Mesendoderm (in vitro differentiated cells): ENCODE measurements around the gene NUP37.
"Not testable (repeated sequence)": the region's sequence is repeated elsewhere in the genome, so short reads cannot be mapped to it uniquely, and the experiment has no call there.

Source experiments
- DNase-seq: peaks from one replicate; pipeline ENCODE4 v3.0.0; 2013
- H2AK5ac ChIP-seq: 2 replicates; pipeline ENCODE4 v1.6.1; 2013; ENCODE audit warnings: low read length, inconsistent platforms
- H2BK120ac ChIP-seq: 2 replicates; pipeline ENCODE4 v1.6.1; 2013; ENCODE audit warnings: low read depth, mild to moderate bottlenecking, low read length, moderate library complexity, mixed read lengths
- H2BK15ac ChIP-seq: replicated peaks from 2 replicates; pipeline ENCODE4 v1.6.1; 2013; ENCODE audit warnings: low read depth, mild to moderate bottlenecking, moderate library complexity
- H2BK5ac ChIP-seq: 2 replicates; pipeline ENCODE4 v1.6.1; 2013; ENCODE audit warnings: low read length, inconsistent platforms
- H3K18ac ChIP-seq: 2 replicates; pipeline ENCODE4 v1.6.1; 2013; ENCODE audit warnings: mild to moderate bottlenecking, low read length, mixed read lengths
- H3K23ac ChIP-seq: one replicate; pipeline ENCODE4 v1.6.1; 2013; ENCODE audit warnings: low read length
- H3K27ac ChIP-seq: 2 replicates; pipeline ENCODE4 v1.5.1; 2013; ENCODE audit warnings: low read depth, mild to moderate bottlenecking, inconsistent platforms, low read length, moderate library complexity
- H3K27me3 ChIP-seq: 2 replicates; pipeline ENCODE4 v1.6.1; 2013; ENCODE audit warnings: low read length, control low read depth, mild to moderate bottlenecking, inconsistent platforms; ENCODE audit not compliant: insufficient read depth, poor library complexity
- H3K36me3 ChIP-seq: 2 replicates; pipeline ENCODE4 v1.6.1; 2013; ENCODE audit warnings: low read length, inconsistent platforms; ENCODE audit not compliant: control insufficient read depth, insufficient read depth
- H3K4ac ChIP-seq: one replicate; pipeline ENCODE4 v1.6.1; 2013; ENCODE audit warnings: low read depth, mild to moderate bottlenecking, low read length, moderate library complexity
- H3K4me1 ChIP-seq: 2 replicates; pipeline ENCODE4 v1.6.1; 2013; ENCODE audit warnings: low read depth, low read length, inconsistent platforms; ENCODE audit not compliant: control insufficient read depth
- H3K4me2 ChIP-seq: 2 replicates; pipeline ENCODE4 v1.6.1; 2013; ENCODE audit warnings: low read length
- H3K4me3 ChIP-seq: 2 replicates; pipeline ENCODE4 v1.5.1; 2013; ENCODE audit warnings: mild to moderate bottlenecking, low read length
- H3K56ac ChIP-seq: one replicate; pipeline ENCODE4 v1.6.1; 2013; ENCODE audit warnings: low read length
- H3K79me1 ChIP-seq: 2 replicates; pipeline ENCODE4 v1.6.1; 2013; ENCODE audit warnings: low read length, inconsistent platforms
- H3K79me2 ChIP-seq: 2 replicates; pipeline ENCODE4 v1.6.1; 2013; ENCODE audit warnings: mild to moderate bottlenecking, low read length; ENCODE audit not compliant: control insufficient read depth, insufficient read depth
- H3K9ac ChIP-seq: 2 replicates; pipeline ENCODE4 v1.6.1; 2013; ENCODE audit warnings: low read length, inconsistent platforms
- H4K5ac ChIP-seq: one replicate; pipeline ENCODE4 v1.6.1; 2013; ENCODE audit warnings: low read length
- H4K8ac ChIP-seq: one replicate; pipeline ENCODE4 v1.6.1; 2013; ENCODE audit warnings: low read depth, mild to moderate bottlenecking, control low read depth, low read length, moderate library complexity
- WGBS: extraction: QIAGEN DNeasy Blood & Tissue Kit; methylation state at CpG from one replicate; pipeline ENCODE4 v1.1.7; 2013; ENCODE audit warnings: low lambda C conversion rate, missing lambda C conversion rate; ENCODE audit not compliant: insufficient coverage; ENCODE audit errors: extremely low coverage; 5-methylcytosine and 5-hydroxymethylcytosine counted together

Gene NUP37

GRCh38 chr12:102107970-102108369, 11.9 kb downstream of the NUP37 start:
- no peak overlapping the region for H2AK5ac ChIP-seq
- H3K4me3 ChIP-seq = no peak overlapping the region
- WGBS = no CpG with 5 or more reads among the region's 1 CpG
- H2BK5ac ChIP-seq = no peak overlapping the region
- no peak overlapping the region for H3K4ac ChIP-seq
- H2BK15ac ChIP-seq = no peak overlapping the region
- no peaks in the 10 kb centered on the region for H3K4me1 ChIP-seq
- no peak overlapping the region for H3K27ac ChIP-seq
- no peak overlapping the region for H4K8ac ChIP-seq
- no peak overlapping the region for H2BK120ac ChIP-seq
- no peak overlapping the region for H3K4me2 ChIP-seq
- H3K36me3 ChIP-seq = peaks cover 1% of the 10 kb centered on the region
- no peak overlapping the region for H3K9ac ChIP-seq
- no peak overlapping the region for H3K18ac ChIP-seq
- H3K79me1 ChIP-seq = no peaks in the 10 kb centered on the region
- no peak overlapping the region for H4K5ac ChIP-seq
- H3K56ac ChIP-seq = no peak overlapping the region
- H3K23ac ChIP-seq = no peak overlapping the region
- DNase-seq = no peak
- H3K79me2 ChIP-seq = no peaks in the 10 kb centered on the region
- H3K27me3 ChIP-seq = no peaks in the 10 kb centered on the region

DNA sequence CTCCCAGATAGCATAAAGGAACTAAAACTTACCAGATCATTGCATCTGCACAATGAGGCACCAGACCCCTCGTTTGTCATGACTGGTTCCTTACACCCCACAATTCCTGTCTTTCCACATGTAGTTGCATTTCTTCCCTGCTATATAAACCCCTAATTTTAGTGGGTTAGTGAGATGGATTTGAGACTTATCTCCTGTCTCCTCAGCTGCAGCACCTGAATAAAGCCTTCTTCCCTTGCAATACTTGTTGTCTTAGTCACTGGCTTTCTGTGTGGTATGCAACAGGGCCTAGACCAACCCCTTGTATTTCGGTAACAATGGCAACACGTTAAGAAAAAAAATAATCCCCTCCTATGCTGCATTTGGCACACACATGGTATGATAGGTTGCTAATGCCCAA, 13.0 kb downstream of the NUP37 start:
- Histone ChIP-seq H2BK15ac (no peak overlapping the region), H3K27ac (no peak overlapping the region), H3K27me3 (no peaks in the 10 kb centered on the region), H4K8ac (no peak overlapping the region), H3K4ac (no peak overlapping the region), H4K5ac (no peak overlapping the region), H2BK120ac (no peak overlapping the region), H3K36me3 (peaks cover 1% of the 10 kb centered on the region), H3K4me3 (no peak overlapping the region), H3K23ac (no peak overlapping the region), H2AK5ac (no peak overlapping the region), H3K4me2 (no peak overlapping the region), H3K18ac (no peak overlapping the region), H2BK5ac (no peak overlapping the region), H3K4me1 (no peaks in the 10 kb centered on the region), H3K9ac (no peak overlapping the region), H3K56ac (no peak overlapping the region), H3K79me1 (no peaks in the 10 kb centered on the region), H3K79me2 (no peaks in the 10 kb centered on the region)
- DNase-seq = peak; percentile 12
- WGBS = no CpG with 5 or more reads among the region's 3 CpGs

GRCh38 chr12:102096855-102097254, 23.1 kb downstream of the NUP37 start:
- DNase-seq = no peak
- Histone ChIP-seq H3K4me1 (no peaks in the 10 kb centered on the region), H3K27ac (no peak overlapping the region), H3K23ac (no peak overlapping the region), H2AK5ac (no peak overlapping the region), H3K79me2 (no peaks in the 10 kb centered on the region), H4K8ac (no peak overlapping the region), H3K4me2 (no peak overlapping the region), H4K5ac (no peak overlapping the region), H3K18ac (no peak overlapping the region), H3K4me3 (no peak overlapping the region), H3K9ac (no peak overlapping the region), H2BK15ac (no peak overlapping the region), H3K27me3 (no peaks in the 10 kb centered on the region), H3K79me1 (no peaks in the 10 kb centered on the region), H3K36me3 (no peaks in the 10 kb centered on the region), H3K4ac (no peak overlapping the region), H3K56ac (no peak overlapping the region), H2BK120ac (no peak overlapping the region), H2BK5ac (no peak overlapping the region)
- WGBS = no CpG with 5 or more reads among the region's 3 CpGs

DNA sequence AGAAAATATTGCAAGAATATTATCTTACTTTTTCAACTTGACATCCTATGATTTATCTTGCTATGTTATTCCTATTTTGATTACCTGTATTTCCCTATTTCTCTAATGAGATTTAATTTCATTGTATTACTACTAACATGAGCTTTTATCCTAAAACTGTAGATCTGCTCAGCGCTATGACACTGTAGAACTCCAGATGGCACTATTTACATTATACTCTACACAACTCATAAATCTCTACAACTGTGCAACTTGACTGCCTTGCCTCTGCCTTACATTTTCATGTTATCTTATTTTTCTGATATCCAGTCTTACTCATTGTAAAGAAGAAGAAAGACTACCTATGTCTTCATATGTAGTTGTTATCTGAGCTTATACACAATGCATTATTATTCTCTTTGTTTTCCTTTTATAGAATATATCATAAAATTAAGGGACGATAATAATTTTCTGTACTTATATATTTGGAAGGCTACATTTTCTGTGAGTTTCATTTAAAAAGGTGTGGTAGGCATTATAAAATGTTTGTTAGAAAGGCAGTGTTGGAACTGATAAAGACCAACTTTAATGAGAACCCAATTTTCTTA, 24.1 kb downstream of the NUP37 start:
- H3K4me2 ChIP-seq = no peak overlapping the region

GRCh38 chr12:102093319-102093718, 26.6 kb downstream of the NUP37 start:
- Histone ChIP-seq H3K4me3 (no peak overlapping the region), H3K4me1 (no peaks in the 10 kb centered on the region), H3K9ac (no peak overlapping the region), H4K5ac (no peak overlapping the region), H3K18ac (no peak overlapping the region), H3K79me2 (no peaks in the 10 kb centered on the region), H3K79me1 (no peaks in the 10 kb centered on the region), H3K4me2 (no peak overlapping the region), H3K56ac (no peak overlapping the region), H3K23ac (no peak overlapping the region), H4K8ac (no peak overlapping the region), H3K4ac (no peak overlapping the region), H2BK15ac (no peak overlapping the region), H2BK120ac (no peak overlapping the region), H3K27me3 (no peaks in the 10 kb centered on the region), H2AK5ac (no peak overlapping the region), H3K27ac (no peak overlapping the region), H2BK5ac (no peak overlapping the region), H3K36me3 (no peaks in the 10 kb centered on the region)
- DNase-seq = no peak

More for the DNA sequence above, 24.1 kb downstream of the NUP37 start:
- no CpG with 5 or more reads among the region's 2 CpGs for WGBS
- H2BK15ac ChIP-seq = no peak overlapping the region
- no peak overlapping the region for H3K18ac ChIP-seq
- H3K36me3 ChIP-seq = no peaks in the 10 kb centered on the region
- no peak overlapping the region for H3K4me3 ChIP-seq
- peak; percentile 14 for DNase-seq
- H2AK5ac ChIP-seq = no peak overlapping the region
- no peak overlapping the region for H3K9ac ChIP-seq
- H4K5ac ChIP-seq = no peak overlapping the region
- H3K79me1 ChIP-seq = no peaks in the 10 kb centered on the region
- no peak overlapping the region for H4K8ac ChIP-seq
- H3K79me2 ChIP-seq = no peaks in the 10 kb centered on the region
- no peak overlapping the region for H3K56ac ChIP-seq
- no peak overlapping the region for H2BK5ac ChIP-seq
- no peak overlapping the region for H3K4ac ChIP-seq
- H3K27me3 ChIP-seq = no peaks in the 10 kb centered on the region
- H3K23ac ChIP-seq = no peak overlapping the region
- no peaks in the 10 kb centered on the region for H3K4me1 ChIP-seq
- H2BK120ac ChIP-seq = no peak overlapping the region
- no peak overlapping the region for H3K27ac ChIP-seq

GRCh38 chr12:102089228-102089835, 30.6 kb downstream of the NUP37 start:
- not testable (repeated sequence) for H3K27ac ChIP-seq, H3K79me1 ChIP-seq, H3K18ac ChIP-seq, H3K4ac ChIP-seq, H3K4me2 ChIP-seq, H3K79me2 ChIP-seq, H3K27me3 ChIP-seq, H3K23ac ChIP-seq, H2BK15ac ChIP-seq, H3K9ac ChIP-seq, H3K4me1 ChIP-seq, H4K5ac ChIP-seq, H2AK5ac ChIP-seq, H3K56ac ChIP-seq, H3K4me3 ChIP-seq, H4K8ac ChIP-seq, H2BK5ac ChIP-seq, H2BK120ac ChIP-seq, H3K36me3 ChIP-seq
- WGBS = no CpG with 5 or more reads among the region's 38 CpGs
- peak; percentile 14 for DNase-seq
